Nephron progenitor cell (in vitro differentiated cells): ENCODE measurements around the gene NUPR1.
A peak's percentile ranks its signal among the peaks of the same experiment; 100 is the strongest.

Source experiments
- DNase-seq: peaks from one replicate; pipeline ENCODE4 v3.0.0; 2021
- H3K27ac Mint-ChIP-seq: 2 replicates; pipeline ENCODE4 v1.8.0; 2021; ENCODE audit warnings: mild to moderate bottlenecking, moderate library complexity, mixed read lengths
- H3K27me3 Mint-ChIP-seq: 2 replicates; pipeline ENCODE4 v1.8.0; 2021; ENCODE audit warnings: mild to moderate bottlenecking, low read depth, mixed read lengths; ENCODE audit not compliant: poor library complexity
- H3K36me3 Mint-ChIP-seq: 2 replicates; pipeline ENCODE4 v1.8.0; 2021; ENCODE audit warnings: low read depth, mixed read lengths
- H3K4me1 Mint-ChIP-seq: 2 replicates; pipeline ENCODE4 v1.8.0; 2021; ENCODE audit warnings: mixed read lengths
- H3K4me3 Mint-ChIP-seq: 2 replicates; pipeline ENCODE4 v1.8.0; 2021; ENCODE audit warnings: mild to moderate bottlenecking, moderate library complexity, mixed read lengths
- H3K9me3 Mint-ChIP-seq: 2 replicates; pipeline ENCODE4 v1.8.0; 2021; ENCODE audit warnings: mild to moderate bottlenecking, moderate library complexity, mixed read lengths
- CTCF ChIP-seq: fragments of 200-600 bp; sonication (generic); IDR thresholded peaks from 2 replicates; pipeline ENCODE4 v1.5.0; 2021; ENCODE audit warnings: antibody characterized with exemption

The NUPR1 gene

GRCh38 chr16:28499854-28500253 lies 38.9 kb downstream of the NUPR1 start:
- no peaks in the 10 kb centered on the region for H3K9me3 Mint-ChIP-seq
- no peaks in the 10 kb centered on the region for H3K36me3 Mint-ChIP-seq
- peaks cover 24% of the 10 kb centered on the region for H3K4me1 Mint-ChIP-seq
- peaks cover 28% of the 10 kb centered on the region for H3K27me3 Mint-ChIP-seq
- H3K4me3 Mint-ChIP-seq, result no peak overlapping the region
- peak overlapping the region; percentile 15 for H3K27ac Mint-ChIP-seq
- no peak for DNase-seq
- no peak for TF ChIP-seq CTCF

DNA sequence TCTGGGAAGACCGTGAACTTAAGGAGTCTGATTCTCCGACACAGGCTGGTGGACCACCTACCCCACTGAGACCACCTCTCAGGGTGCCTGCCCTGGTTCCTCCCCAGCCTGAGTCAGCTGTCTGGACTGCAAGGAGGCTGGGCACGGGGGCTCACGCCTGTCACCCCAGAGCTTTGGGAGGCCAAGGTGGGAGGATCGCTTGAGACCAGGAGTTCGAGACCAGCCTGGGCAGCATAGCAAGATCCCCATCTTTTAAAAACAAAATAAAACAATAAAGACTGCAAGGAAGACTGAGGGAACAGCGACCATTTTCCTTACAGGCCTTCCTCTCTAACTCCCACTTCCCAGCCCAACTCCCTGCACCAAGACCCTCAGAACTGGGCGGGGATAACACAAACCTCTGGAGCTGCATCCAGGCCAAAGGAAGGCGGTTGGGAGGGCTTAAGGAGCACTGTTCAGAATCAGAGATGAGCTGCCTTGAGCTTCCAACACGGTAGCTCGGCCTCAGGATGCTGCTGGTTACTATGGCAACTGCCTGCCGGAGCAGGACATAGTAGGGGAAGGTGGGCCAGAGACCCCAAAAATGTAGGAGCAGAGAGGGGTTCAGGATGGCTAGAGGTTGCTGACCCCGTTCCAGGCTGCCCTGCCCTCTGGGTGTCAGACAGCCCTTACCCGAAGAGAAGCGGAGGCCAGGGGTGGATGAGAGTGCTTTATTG lies 40.0 kb downstream of the NUPR1 start:
- H3K9me3 Mint-ChIP-seq, result no peaks in the 10 kb centered on the region
- TF ChIP-seq CTCF, result no peak
- peaks cover 28% of the 10 kb centered on the region for H3K27me3 Mint-ChIP-seq
- DNase-seq, result no peak
- no peak overlapping the region for H3K27ac Mint-ChIP-seq
- no peaks in the 10 kb centered on the region for H3K36me3 Mint-ChIP-seq
- peaks cover 27% of the 10 kb centered on the region for H3K4me1 Mint-ChIP-seq
- no peak overlapping the region for H3K4me3 Mint-ChIP-seq

DNA sequence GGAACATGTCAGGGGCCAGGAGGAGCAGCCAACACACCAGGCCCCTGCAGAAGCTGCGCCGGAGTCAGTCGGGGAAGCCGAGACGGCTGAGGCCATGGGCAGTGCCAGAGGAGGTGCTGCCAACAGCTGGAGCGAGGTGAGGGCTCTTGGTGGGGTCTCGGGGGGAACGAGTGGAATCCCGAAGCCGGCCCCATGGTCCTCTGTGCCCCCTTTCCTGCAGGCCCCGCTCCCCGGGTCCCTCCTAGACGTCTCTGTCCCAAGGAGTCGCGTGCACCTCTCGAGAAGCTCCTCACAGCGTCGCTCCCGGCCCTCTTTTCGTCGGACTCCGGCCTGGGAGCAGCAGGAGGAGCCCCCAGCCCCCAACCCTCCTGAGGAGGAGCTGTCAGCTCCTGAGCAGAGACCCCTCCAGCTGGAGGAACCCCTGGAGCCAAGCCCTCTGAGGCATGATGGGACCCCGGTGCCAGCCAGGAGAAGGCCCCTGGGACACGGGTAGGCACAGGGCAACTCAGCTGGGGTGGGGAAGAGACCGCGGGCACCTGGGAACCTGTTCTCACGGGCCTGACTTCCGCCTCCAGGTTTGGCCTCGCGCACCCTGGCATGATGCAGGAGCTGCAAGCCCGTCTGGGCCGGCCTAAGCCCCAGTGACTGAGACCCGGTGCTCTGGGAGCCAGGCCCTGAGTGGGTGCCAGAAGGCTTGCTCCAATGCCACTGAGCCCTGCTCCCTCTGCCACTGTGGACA lies 40.7 kb downstream of the NUPR1 start:
- H3K4me3 Mint-ChIP-seq, result no peak overlapping the region
- TF ChIP-seq CTCF, result no peak
- peaks cover 31% of the 10 kb centered on the region for H3K27me3 Mint-ChIP-seq
- H3K4me1 Mint-ChIP-seq, result peaks cover 27% of the 10 kb centered on the region
- no peak overlapping the region for H3K27ac Mint-ChIP-seq
- DNase-seq, result no peak
- no peaks in the 10 kb centered on the region for H3K36me3 Mint-ChIP-seq
- H3K9me3 Mint-ChIP-seq, result no peaks in the 10 kb centered on the region

DNA sequence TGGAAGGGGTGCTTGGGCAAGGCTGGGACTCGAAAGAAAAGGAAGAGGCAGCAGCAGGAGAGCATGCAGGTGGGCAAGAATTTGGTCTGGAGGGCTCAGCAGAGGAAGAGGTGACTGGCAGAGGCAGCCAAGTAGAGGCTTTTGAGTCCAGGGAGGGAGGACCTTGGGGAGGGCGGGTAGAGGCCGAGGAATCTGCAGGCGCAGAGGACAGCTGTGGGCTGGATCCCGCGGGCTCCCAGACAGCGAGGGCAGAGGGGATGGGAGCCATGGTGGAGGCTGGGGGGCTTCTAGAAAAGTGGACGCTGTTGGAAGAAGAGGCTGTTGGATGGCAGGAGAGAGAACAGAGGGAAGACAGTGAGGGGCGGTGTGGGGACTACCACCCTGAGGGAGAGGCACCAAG lies 41.4 kb downstream of the NUPR1 start:
- peaks cover 27% of the 10 kb centered on the region for H3K4me1 Mint-ChIP-seq
- no peak overlapping the region for H3K4me3 Mint-ChIP-seq
- no peak for TF ChIP-seq CTCF
- peaks cover 31% of the 10 kb centered on the region for H3K27me3 Mint-ChIP-seq
- no peaks in the 10 kb centered on the region for H3K9me3 Mint-ChIP-seq
- DNase-seq, result no peak
- no peaks in the 10 kb centered on the region for H3K36me3 Mint-ChIP-seq
- H3K27ac Mint-ChIP-seq, result no peak overlapping the region

DNA sequence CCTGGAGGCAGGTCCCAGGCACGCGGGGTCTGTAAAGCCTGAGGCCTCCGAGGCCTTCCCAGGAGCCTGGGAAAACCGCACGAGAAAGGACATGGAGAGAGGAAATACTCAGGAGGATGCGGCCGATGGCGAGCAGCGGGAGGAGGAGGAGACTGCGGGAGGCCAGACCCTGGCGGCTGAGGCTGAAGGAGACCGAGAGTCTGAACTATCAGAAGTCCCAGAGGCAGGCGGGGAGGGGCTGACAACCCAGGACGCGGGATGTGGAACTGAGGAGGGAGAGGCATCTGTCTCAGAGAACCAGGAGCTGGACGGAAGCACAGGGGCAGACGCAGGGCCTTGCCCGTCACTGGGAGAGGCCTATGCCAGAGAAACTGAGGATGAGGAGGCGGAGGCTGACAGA lies 41.9 kb downstream of the NUPR1 start:
- H3K27ac Mint-ChIP-seq, result peak overlapping the region; percentile 91
- DNase-seq, result no peak
- peaks cover 27% of the 10 kb centered on the region for H3K4me1 Mint-ChIP-seq
- no peaks in the 10 kb centered on the region for H3K9me3 Mint-ChIP-seq
- no peaks in the 10 kb centered on the region for H3K36me3 Mint-ChIP-seq
- H3K27me3 Mint-ChIP-seq, result peaks cover 31% of the 10 kb centered on the region
- no peak overlapping the region for H3K4me3 Mint-ChIP-seq
- no peak for TF ChIP-seq CTCF
